ENCODE results near the gene SH3RF3. TPM values are rescaled to one million over a fixed set of nuclear protein-coding genes. Genes with fewer than 3 reads are reported as not detected.

The SH3RF3 gene
- total RNA-seq, 1 donor from 2014 or later = 7.3 TPM

DNA sequence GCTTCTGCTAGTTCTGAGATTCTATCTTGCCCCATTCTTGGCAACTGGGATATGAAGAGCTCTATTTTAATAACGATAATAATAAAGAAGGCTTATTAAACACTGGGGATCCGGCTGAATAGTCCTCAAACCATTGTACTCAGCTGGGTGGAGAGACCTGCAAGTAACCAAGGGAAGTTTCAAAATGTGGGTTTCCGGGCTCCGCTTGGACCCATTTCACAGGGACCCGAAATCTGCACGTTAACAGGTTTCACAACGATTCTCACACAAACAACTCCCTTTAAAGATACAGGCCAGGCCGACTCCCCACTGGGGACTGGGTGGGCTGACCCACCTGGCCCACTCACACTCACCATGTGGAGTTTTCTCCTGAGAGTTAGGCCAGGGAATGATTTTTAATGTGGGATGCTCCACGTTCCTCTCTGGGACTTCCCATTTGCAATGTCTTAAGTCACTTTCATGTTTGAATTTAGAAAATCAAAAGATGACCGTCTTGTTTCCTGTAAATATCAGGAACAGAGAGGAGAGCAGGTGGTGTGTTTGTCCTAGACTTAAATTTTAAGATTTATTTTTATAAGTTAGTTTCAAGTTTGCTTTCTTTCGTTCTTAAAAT is 96.3 kb downstream of the SH3RF3 start:
- Mint-ChIP-seq H3K27me3 (ENCODE audit: low read depth, unreplicated experiment) (peaks cover 43% of the 10 kb centered on the region), H3K4me3 (ENCODE audit: unreplicated experiment) (no peak overlapping the region), H3K9me3 (ENCODE audit: unreplicated experiment) (peaks cover 8% of the 10 kb centered on the region), H3K4me1 (ENCODE audit: low read depth, unreplicated experiment) (peaks cover 5% of the 10 kb centered on the region), H3K27ac (ENCODE audit: unreplicated experiment) (no peak overlapping the region), H3K36me3 (ENCODE audit: low read depth, unreplicated experiment) (peaks cover 7% of the 10 kb centered on the region)
- H3K27me3 ChIP-seq (ENCODE audit: insufficient read depth, low read length) = no peaks in the 10 kb centered on the region
- peaks cover 8% of the 10 kb centered on the region for H3K79me2 ChIP-seq (ENCODE audit: insufficient read depth, low read length)
- H3K4me2 ChIP-seq (ENCODE audit: low read length) = no peak overlapping the region
- H3K9ac ChIP-seq (ENCODE audit: low read length) = no peak overlapping the region
- TF ChIP-seq EZH2 (IDR thresholded peaks at IDR 0.05; ENCODE audit: insufficient read depth, low read length) = no peak
- TF ChIP-seq, protein P1, sequence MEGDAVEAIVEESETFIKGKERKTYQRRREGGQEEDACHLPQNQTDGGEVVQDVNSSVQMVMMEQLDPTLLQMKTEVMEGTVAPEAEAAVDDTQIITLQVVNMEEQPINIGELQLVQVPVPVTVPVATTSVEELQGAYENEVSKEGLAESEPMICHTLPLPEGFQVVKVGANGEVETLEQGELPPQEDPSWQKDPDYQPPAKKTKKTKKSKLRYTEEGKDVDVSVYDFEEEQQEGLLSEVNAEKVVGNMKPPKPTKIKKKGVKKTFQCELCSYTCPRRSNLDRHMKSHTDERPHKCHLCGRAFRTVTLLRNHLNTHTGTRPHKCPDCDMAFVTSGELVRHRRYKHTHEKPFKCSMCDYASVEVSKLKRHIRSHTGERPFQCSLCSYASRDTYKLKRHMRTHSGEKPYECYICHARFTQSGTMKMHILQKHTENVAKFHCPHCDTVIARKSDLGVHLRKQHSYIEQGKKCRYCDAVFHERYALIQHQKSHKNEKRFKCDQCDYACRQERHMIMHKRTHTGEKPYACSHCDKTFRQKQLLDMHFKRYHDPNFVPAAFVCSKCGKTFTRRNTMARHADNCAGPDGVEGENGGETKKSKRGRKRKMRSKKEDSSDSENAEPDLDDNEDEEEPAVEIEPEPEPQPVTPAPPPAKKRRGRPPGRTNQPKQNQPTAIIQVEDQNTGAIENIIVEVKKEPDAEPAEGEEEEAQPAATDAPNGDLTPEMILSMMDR (IDR thresholded peaks at IDR 0.05; ENCODE audit: insufficient read depth, low read depth, low read length) = no peak
- DNase-seq (ENCODE audit: low read depth) (no peak), FAIRE-seq (no peak)
- peaks cover 56% of the 10 kb centered on the region for H4K20me1 ChIP-seq (ENCODE audit: insufficient read depth, low read length)
- H3K9me3 ChIP-seq (ENCODE audit: insufficient read depth, low read depth, low read length) = no peaks in the 10 kb centered on the region
- peaks cover 6% of the 10 kb centered on the region for H3K4me1 ChIP-seq (ENCODE audit: insufficient read depth, low read length)
- no peaks in the 10 kb centered on the region for H3K36me3 ChIP-seq (ENCODE audit: insufficient read depth, low read length)
- no peak overlapping the region for H3K27ac ChIP-seq (ENCODE audit: low read depth, low read length)
- no peak overlapping the region for H2AFZ ChIP-seq (ENCODE audit: low read depth, low read length)
- no peak overlapping the region for H3K4me3 ChIP-seq (ENCODE audit: insufficient read depth, low read depth, low read length)

DNA sequence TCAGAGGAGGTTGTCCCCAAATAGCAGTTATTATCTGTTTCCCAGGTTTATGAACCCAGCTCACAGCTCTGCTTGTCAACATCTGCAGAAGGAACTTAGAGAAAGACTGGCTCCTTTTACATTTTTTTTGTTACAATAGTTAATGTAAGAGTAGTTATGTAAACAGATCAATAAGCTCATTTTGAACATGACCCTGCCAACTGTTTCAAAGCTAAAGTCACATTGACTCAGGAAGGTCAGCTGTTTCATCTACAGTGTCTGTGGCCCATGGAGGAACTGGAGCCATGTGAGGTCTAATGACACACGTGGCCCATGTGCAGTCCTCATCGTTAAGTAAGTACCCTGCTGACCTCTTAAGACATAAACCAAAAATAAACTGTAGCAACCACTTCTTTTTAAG is 97.1 kb downstream of the SH3RF3 start:
- H3K9ac ChIP-seq (ENCODE audit: low read length) = no peak overlapping the region
- H3K4me3 ChIP-seq (ENCODE audit: insufficient read depth, low read depth, low read length) = no peak overlapping the region
- peaks cover 43% of the 10 kb centered on the region for H3K27me3 Mint-ChIP-seq (ENCODE audit: low read depth, unreplicated experiment)
- FAIRE-seq = no peak
- H3K4me3 Mint-ChIP-seq (ENCODE audit: unreplicated experiment) = no peak overlapping the region
- no peak overlapping the region for H3K27ac ChIP-seq (ENCODE audit: low read depth, low read length)
- H3K9me3 ChIP-seq (ENCODE audit: insufficient read depth, low read depth, low read length) = no peaks in the 10 kb centered on the region
- no peak for TF ChIP-seq EZH2 (IDR thresholded peaks at IDR 0.05; ENCODE audit: insufficient read depth, low read length)
- TF ChIP-seq, protein P1 (IDR thresholded peaks at IDR 0.05; ENCODE audit: insufficient read depth, low read depth, low read length) = no peak
- peaks cover 8% of the 10 kb centered on the region for H3K9me3 Mint-ChIP-seq (ENCODE audit: unreplicated experiment)
- no peak overlapping the region for H3K27ac Mint-ChIP-seq (ENCODE audit: unreplicated experiment)
- peaks cover 6% of the 10 kb centered on the region for H3K4me1 ChIP-seq (ENCODE audit: insufficient read depth, low read length)
- peaks cover 58% of the 10 kb centered on the region for H4K20me1 ChIP-seq (ENCODE audit: insufficient read depth, low read length)
- H3K27me3 ChIP-seq (ENCODE audit: insufficient read depth, low read length) = no peaks in the 10 kb centered on the region
- H2AFZ ChIP-seq (ENCODE audit: low read depth, low read length) = no peak overlapping the region
- peaks cover 8% of the 10 kb centered on the region for H3K79me2 ChIP-seq (ENCODE audit: insufficient read depth, low read length)
- H3K36me3 ChIP-seq (ENCODE audit: insufficient read depth, low read length) = no peaks in the 10 kb centered on the region
- no peak overlapping the region for H3K4me2 ChIP-seq (ENCODE audit: low read length)
- peaks cover 7% of the 10 kb centered on the region for H3K36me3 Mint-ChIP-seq (ENCODE audit: low read depth, unreplicated experiment)
- H3K4me1 Mint-ChIP-seq (ENCODE audit: low read depth, unreplicated experiment) = peaks cover 5% of the 10 kb centered on the region
- no peak for DNase-seq (ENCODE audit: low read depth)

DNA sequence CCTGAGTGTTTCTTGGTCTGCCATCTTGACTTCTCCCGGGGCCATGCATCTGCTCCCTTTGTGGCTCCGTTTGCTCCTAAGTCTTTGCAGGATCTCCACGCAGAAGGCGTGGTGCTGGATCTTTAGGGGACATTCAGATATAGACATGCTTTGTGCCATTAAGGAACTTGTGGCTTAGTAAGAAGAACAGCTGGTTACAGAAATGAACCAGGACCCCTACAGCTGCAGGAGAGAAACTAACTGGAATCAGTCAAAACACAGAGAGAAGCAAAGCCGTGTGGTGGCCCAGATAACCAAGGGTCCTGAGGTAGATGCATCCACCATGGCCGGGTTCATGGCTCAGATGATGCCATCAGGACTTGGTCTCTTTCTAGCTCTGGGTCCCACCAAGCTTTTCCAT is 97.6 kb downstream of the SH3RF3 start:
- Histone ChIP-seq H3K27me3 (ENCODE audit: insufficient read depth, low read length) (no peaks in the 10 kb centered on the region), H4K20me1 (ENCODE audit: insufficient read depth, low read length) (peaks cover 58% of the 10 kb centered on the region), H3K9me3 (ENCODE audit: insufficient read depth, low read depth, low read length) (no peaks in the 10 kb centered on the region), H3K4me2 (ENCODE audit: low read length) (no peak overlapping the region), H3K27ac (ENCODE audit: low read depth, low read length) (no peak overlapping the region), H3K79me2 (ENCODE audit: insufficient read depth, low read length) (peaks cover 8% of the 10 kb centered on the region), H3K4me3 (ENCODE audit: insufficient read depth, low read depth, low read length) (no peak overlapping the region), H2AFZ (ENCODE audit: low read depth, low read length) (no peak overlapping the region), H3K9ac (ENCODE audit: low read length) (no peak overlapping the region), H3K4me1 (ENCODE audit: insufficient read depth, low read length) (peaks cover 6% of the 10 kb centered on the region), H3K36me3 (ENCODE audit: insufficient read depth, low read length) (no peaks in the 10 kb centered on the region)
- H3K27me3 Mint-ChIP-seq (ENCODE audit: low read depth, unreplicated experiment) = peaks cover 41% of the 10 kb centered on the region
- DNase-seq (ENCODE audit: low read depth) (no peak), FAIRE-seq (no peak)
- peaks cover 7% of the 10 kb centered on the region for H3K36me3 Mint-ChIP-seq (ENCODE audit: low read depth, unreplicated experiment)
- H3K9me3 Mint-ChIP-seq (ENCODE audit: unreplicated experiment) = peaks cover 8% of the 10 kb centered on the region
- TF ChIP-seq, protein P1 (IDR thresholded peaks at IDR 0.05; ENCODE audit: insufficient read depth, low read depth, low read length) = no peak
- no peak for TF ChIP-seq EZH2 (IDR thresholded peaks at IDR 0.05; ENCODE audit: insufficient read depth, low read length)
- H3K4me1 Mint-ChIP-seq (ENCODE audit: low read depth, unreplicated experiment) = peaks cover 5% of the 10 kb centered on the region
- no peak overlapping the region for H3K4me3 Mint-ChIP-seq (ENCODE audit: unreplicated experiment)
- no peak overlapping the region for H3K27ac Mint-ChIP-seq (ENCODE audit: unreplicated experiment)
